Measurements from ENCODE around the gene KCNA4.
"Not testable (repeated sequence)": the region's sequence is repeated elsewhere in the genome, so short reads cannot be mapped to it uniquely, and the experiment has no call there.

Gene KCNA4

GRCh38 chr11:30016588-30017363 is at the start of gene KCNA4:
Gene KCNA4 (minus strand): TSS chr11:30017030. CDS start chr11:30012678, 4,352 bp downstream.
- peak; percentile 3 for DNase-seq (ENCODE audit: low read depth)

GRCh38 chr11:30062103-30062502 is 45.3 kb upstream of the KCNA4 start:
- DNase-seq (ENCODE audit: low read depth): no peak

- DNase-seq (ENCODE audit: low read depth): no peak
Observed at GRCh38 chr11:30059172-30059815, 42.5 kb upstream of the KCNA4 start.

GRCh38 chr11:30049214-30049613 is 32.4 kb upstream of the KCNA4 start:
- no peak for DNase-seq (ENCODE audit: low read depth)

- no peak for DNase-seq (ENCODE audit: low read depth)
Observed at GRCh38 chr11:30046578-30046945, 29.7 kb upstream of the KCNA4 start.

GRCh38 chr11:30045921-30046577 is 29.2 kb upstream of the KCNA4 start:
- no peak for DNase-seq (ENCODE audit: low read depth)

GRCh38 chr11:30045144-30045543 is 28.3 kb upstream of the KCNA4 start:
- DNase-seq (ENCODE audit: low read depth): no peak

- no peak for DNase-seq (ENCODE audit: low read depth)
Observed at GRCh38 chr11:30041171-30041570, 24.3 kb upstream of the KCNA4 start.

GRCh38 chr11:30034746-30035145 is 17.9 kb upstream of the KCNA4 start:
- not testable (repeated sequence) for DNase-seq (ENCODE audit: low read depth)

GRCh38 chr11:30034166-30034565 is 17.3 kb upstream of the KCNA4 start:
- not testable (repeated sequence) for DNase-seq (ENCODE audit: low read depth)

- no peak for DNase-seq (ENCODE audit: low read depth)
Observed at GRCh38 chr11:30025396-30026139, 8.7 kb upstream of the KCNA4 start.

GRCh38 chr11:30023074-30023473 is 6.2 kb upstream of the KCNA4 start:
- no peak for DNase-seq (ENCODE audit: low read depth)

GRCh38 chr11:30019481-30019880 is 2.7 kb upstream of the KCNA4 start:
- no peak for DNase-seq (ENCODE audit: low read depth)

- DNase-seq (ENCODE audit: low read depth): no peak
Observed at GRCh38 chr11:30018495-30018894, 1.7 kb upstream of the KCNA4 start.

- DNase-seq (ENCODE audit: low read depth): no peak
Observed at GRCh38 chr11:30017445-30017895, 640 bp upstream of the KCNA4 start.

- DNase-seq (ENCODE audit: low read depth): no peak
Observed at GRCh38 chr11:30015725-30016412, 961 bp downstream of the KCNA4 start.

GRCh38 chr11:30012346-30012745 is 4.5 kb downstream of the KCNA4 start:
- DNase-seq (ENCODE audit: low read depth): no peak

- DNase-seq (ENCODE audit: low read depth): peak; percentile 40
Observed at GRCh38 chr11:30009060-30009459, 7.8 kb downstream of the KCNA4 start.

- DNase-seq (ENCODE audit: low read depth): no peak
Observed at GRCh38 chr11:30006876-30007275, 10.0 kb downstream of the KCNA4 start.

GRCh38 chr11:30002157-30002785 is 14.6 kb downstream of the KCNA4 start:
- no peak for DNase-seq (ENCODE audit: low read depth)

Data from iris pigment epithelial cell (primary cell).